A673 (cell line): ENCODE results near the gene GREB1L. TPM values are rescaled to one million over a fixed set of nuclear protein-coding genes. Genes with fewer than 3 reads are reported as not detected.
"Not testable (repeated sequence)": the region's sequence is repeated elsewhere in the genome, so short reads cannot be mapped to it uniquely, and the experiment has no call there.

Experiments used
- BruUV-seq: library from RNA; stranded (reverse); fragments of 400-500 nt; replicated peaks from 2 replicates; lab custom pipeline; 2021; lab: Mats Ljungman, UMichigan
- CTCF ChIA-PET: fragments of 300-600 bp; sonication (Branson Sonifier 250); formaldehyde crosslinking; loops from one replicate; lab custom pipeline; 2022; ENCODE audit warnings: antibody characterized with exemption; lab: Charles Lee
- POLR2A ChIA-PET: fragments of 300-600 bp; sonication (Branson Sonifier 250); formaldehyde crosslinking; loops from one replicate; lab custom pipeline; 2022; ENCODE audit warnings: antibody characterized with exemption; ENCODE audit not compliant: low non-redundant PET; lab: Charles Lee
- DNase-seq: peaks from one replicate; pipeline ENCODE4 v3.0.0-alpha.2; 2015; ENCODE audit warnings: low spot score
- H3K27ac ChIP-seq: fragments of 200-600 bp; sonication (generic); 2 replicates; pipeline ENCODE4 v1.5.1; 2016; ENCODE audit warnings: mixed run types, low read depth, mild to moderate bottlenecking, mixed read lengths, antibody characterized with exemption, low read length; ENCODE audit not compliant: poor library complexity, severe bottlenecking
- H3K27me3 ChIP-seq: fragments of 200-600 bp; sonication (generic); replicated peaks from 2 replicates; pipeline ENCODE4 v1.6.1; 2017; ENCODE audit warnings: mixed run types, low read depth, mild to moderate bottlenecking, mixed read lengths, antibody characterized with exemption, low read length; ENCODE audit not compliant: insufficient read depth, poor library complexity
- H3K36me3 ChIP-seq: fragments of 200-600 bp; sonication (generic); 2 replicates; pipeline ENCODE4 v1.6.1; 2016; ENCODE audit warnings: mixed run types, mild to moderate bottlenecking, mixed read lengths, antibody characterized with exemption, low read length; ENCODE audit not compliant: insufficient read depth, poor library complexity, severe bottlenecking
- H3K4me1 ChIP-seq: fragments of 200-600 bp; sonication (generic); 2 replicates; pipeline ENCODE4 v1.6.1; 2017; ENCODE audit warnings: mixed run types, mild to moderate bottlenecking, mixed read lengths, antibody characterized with exemption, low read length; ENCODE audit not compliant: insufficient read depth, poor library complexity, severe bottlenecking
- H3K4me3 ChIP-seq: fragments of 200-600 bp; sonication (generic); 2 replicates; pipeline ENCODE4 v1.5.1; 2016; ENCODE audit warnings: low read depth, mixed run types, mild to moderate bottlenecking, mixed read lengths, low read length; ENCODE audit not compliant: poor library complexity, severe bottlenecking
- H3K9me3 ChIP-seq: fragments of 200-600 bp; sonication (generic); 2 replicates; pipeline ENCODE4 v1.6.1; 2016; ENCODE audit warnings: mixed run types, low read depth, mild to moderate bottlenecking, mixed read lengths, antibody characterized with exemption, low read length; ENCODE audit not compliant: poor library complexity, severe bottlenecking
- CTCF ChIP-seq: fragments of 300-800, 200-600 bp; sonication (generic); conservative IDR thresholded peaks from 2 replicates; pipeline ENCODE4 v1.5.1; 2017; ENCODE audit warnings: low read depth, mild to moderate bottlenecking, antibody characterized with exemption, low read length, moderate library complexity, mixed read lengths
- EZH2 ChIP-seq: fragments of 200-600 bp; sonication (generic); IDR thresholded peaks from 2 replicates; pipeline ENCODE4 v1.6.1; 2017; ENCODE audit warnings: borderline replicate concordance, low read depth, mild to moderate bottlenecking, mixed read lengths, antibody characterized with exemption, low read length; ENCODE audit not compliant: poor library complexity, severe bottlenecking
- intact Hi-C: fragments of 100-400 bp; cut with micrococcal nuclease; formaldehyde crosslinking; loops from one replicate; pipeline ENCODE4 v1.10.0; 2022; ENCODE audit not compliant: unreplicated experiment
- total RNA-seq: library from RNA; stranded (reverse); gene quantifications from 2 replicates; pipeline ENCODE4 v1.2.3, GENCODE V29; 2021

The GREB1L gene
- total RNA-seq, 1 experiment from 2014 or later, result 0.04 TPM

- ChIA-PET CTCF (no interaction called here), POLR2A (no interaction called here)
- Histone ChIP-seq H3K27ac (no peak overlapping the region), H3K27me3 (no peaks in the 10 kb centered on the region), H3K36me3 (no peaks in the 10 kb centered on the region), H3K9me3 (no peaks in the 10 kb centered on the region), H3K4me1 (no peaks in the 10 kb centered on the region), H3K4me3 (no peak overlapping the region)
- no peak for DNase-seq
- intact Hi-C loops, result no loop called here
- TF ChIP-seq CTCF, result no peak
- no peak for TF ChIP-seq EZH2
- BruUV-seq, result no TSS peak
Measured at GRCh38 chr18:21309248-21309647, 67.2 kb downstream of the GREB1L start.

DNA sequence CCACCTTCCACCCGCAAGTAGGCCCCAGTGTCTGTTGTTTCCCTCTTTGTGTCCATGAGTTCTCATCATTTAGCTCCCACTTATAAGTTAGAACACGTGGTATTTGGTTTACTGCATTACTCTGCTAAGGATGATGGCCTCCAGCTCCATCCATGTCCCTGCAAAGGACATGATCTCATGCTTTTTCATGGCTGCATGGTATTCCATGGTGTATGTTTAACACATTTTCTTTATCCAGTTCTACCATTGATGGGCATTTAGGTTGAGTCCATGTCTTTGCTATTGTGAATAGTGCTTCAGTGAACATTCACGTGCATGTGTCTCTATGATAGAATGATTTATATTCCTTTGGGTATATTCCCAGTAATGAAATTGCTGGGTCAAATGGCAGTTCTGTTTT is 69.9 kb downstream of the GREB1L start:
- H3K9me3 ChIP-seq, H3K27me3 ChIP-seq, POLR2A ChIA-PET, H3K4me3 ChIP-seq, H3K4me1 ChIP-seq, H3K27ac ChIP-seq, DNase-seq, CTCF ChIA-PET, H3K36me3 ChIP-seq, BruUV-seq: not testable (repeated sequence)
- intact Hi-C loops, result loop anchor here (5.0 kb wide), 1 partner anchor 45 kb away; no protein-coding TSS in a partner anchor

DNA sequence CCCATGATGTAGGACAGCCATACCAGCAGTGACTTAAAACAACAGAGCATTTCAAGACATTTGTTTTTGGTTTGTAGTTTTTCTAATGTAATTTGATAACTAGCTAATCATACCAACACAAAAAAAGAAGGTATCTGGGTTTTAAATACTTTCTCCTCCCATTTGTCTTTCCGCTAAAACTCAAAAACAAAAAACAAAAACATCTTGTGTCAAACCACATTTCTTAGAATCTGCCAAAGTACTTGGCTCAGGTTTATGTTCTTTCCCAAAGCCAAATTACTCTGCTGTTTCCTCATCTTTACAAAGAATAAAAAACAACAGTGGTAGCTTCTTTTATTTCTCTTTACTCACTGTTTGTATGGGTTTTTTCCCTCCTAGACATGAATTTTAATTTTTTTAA is 71.5 kb downstream of the GREB1L start:
- no peaks in the 10 kb centered on the region for H3K27me3 ChIP-seq
- DNase-seq, result no peak
- no peaks in the 10 kb centered on the region for H3K9me3 ChIP-seq
- TF ChIP-seq EZH2 (no peak), CTCF (no peak)
- H3K27ac ChIP-seq, result no peak overlapping the region
- intact Hi-C loops, result loop anchor here (5.0 kb wide), 1 partner anchor 46 kb away; no protein-coding TSS in a partner anchor
- no peaks in the 10 kb centered on the region for H3K36me3 ChIP-seq
- H3K4me3 ChIP-seq, result no peak overlapping the region
- POLR2A ChIA-PET, result no interaction called here
- no TSS peak for BruUV-seq
- CTCF ChIA-PET, result no interaction called here
- no peaks in the 10 kb centered on the region for H3K4me1 ChIP-seq

DNA sequence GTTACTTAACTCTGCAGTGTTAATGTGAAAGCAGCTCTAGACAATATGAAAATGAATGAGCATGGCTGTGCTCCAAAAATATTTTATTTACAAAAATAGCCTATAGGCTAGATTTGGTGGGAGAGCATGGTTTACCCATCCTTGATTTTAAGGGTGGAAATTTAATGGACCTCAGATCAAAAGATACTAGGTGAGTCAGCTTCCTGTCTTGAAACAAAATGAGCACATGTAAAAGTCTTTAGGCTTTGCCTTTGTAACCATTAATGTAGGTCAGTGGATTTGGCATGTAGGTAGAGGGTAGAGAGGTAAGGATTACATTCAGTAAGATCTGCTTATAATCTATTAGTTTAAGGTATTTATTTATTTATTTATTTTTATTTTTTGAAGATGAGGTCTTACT is 72.7 kb downstream of the GREB1L start:
- Histone ChIP-seq H3K4me1 (no peaks in the 10 kb centered on the region), H3K27me3 (no peaks in the 10 kb centered on the region), H3K27ac (no peak overlapping the region), H3K9me3 (no peaks in the 10 kb centered on the region), H3K4me3 (no peak overlapping the region), H3K36me3 (no peaks in the 10 kb centered on the region)
- no TSS peak for BruUV-seq
- intact Hi-C loops, result loop anchor here (5.0 kb wide), 1 partner anchor 47 kb away; no protein-coding TSS in a partner anchor
- no peak for DNase-seq
- ChIA-PET POLR2A (no interaction called here), CTCF (no interaction called here)
- TF ChIP-seq EZH2 (no peak), CTCF (no peak)

- H3K27ac ChIP-seq, H3K4me3 ChIP-seq, POLR2A ChIA-PET, CTCF ChIA-PET, H3K36me3 ChIP-seq, intact Hi-C loops, H3K27me3 ChIP-seq, H3K4me1 ChIP-seq, BruUV-seq, DNase-seq, H3K9me3 ChIP-seq: not testable (repeated sequence)
Measured at GRCh38 chr18:21315126-21315525, 73.1 kb downstream of the GREB1L start.
